Keratinocyte (primary cell): ENCODE data around the gene POLK. TPM values are rescaled to one million over a fixed set of nuclear protein-coding genes. Genes with fewer than 3 reads are reported as not detected.

Experiments
- DNase-seq: peaks from one replicate; pipeline ENCODE4 v3.0.0-alpha.2; 2011; ENCODE audit warnings: low read depth, missing footprints, low spot score
- FAIRE-seq: peaks from 2 replicates; lab custom pipeline; 2011; peaks lifted over from hg19 to GRCh38; lab: Jason Lieb, UNC
- H2AFZ ChIP-seq: 2 replicates; pipeline ENCODE4 v1.6.0; 2012; ENCODE audit warnings: low read length, control low read depth, inconsistent platforms; ENCODE audit not compliant: control insufficient read depth
- H3K27ac ChIP-seq: 2 replicates; pipeline ENCODE4 v1.5.1; 2011; ENCODE audit warnings: low read length; ENCODE audit not compliant: control insufficient read depth, insufficient read depth
- H3K27me3 ChIP-seq: 3 replicates; pipeline ENCODE4 v1.6.0; 2011; ENCODE audit warnings: low read length; ENCODE audit not compliant: control insufficient read depth, insufficient read depth; ENCODE audit errors: extremely low read depth
- H3K36me3 ChIP-seq, 2 experiments: 2 replicates in 1 of 2; 3 replicates in 1 of 2; pipeline ENCODE4 v1.5.1; 2011; ENCODE audit warnings: low read length in 2 of 2, mild to moderate bottlenecking in 1 of 2; ENCODE audit not compliant: control insufficient read depth in 2 of 2, insufficient read depth in 2 of 2; ENCODE audit errors: extremely low read depth in 1 of 2
- H3K4me1 ChIP-seq: 3 replicates; pipeline ENCODE4 v1.5.1; 2011; ENCODE audit warnings: low read length; ENCODE audit not compliant: control insufficient read depth, insufficient read depth; ENCODE audit errors: extremely low read depth
- H3K4me2 ChIP-seq: 3 replicates; pipeline ENCODE4 v1.6.0; 2011; ENCODE audit warnings: low read depth, low read length; ENCODE audit not compliant: control insufficient read depth, insufficient read depth; ENCODE audit errors: extremely low read depth
- H3K4me3 ChIP-seq, 3 experiments: fragments of 200-600 bp in 1 of 3; sonication (generic) in 1 of 3; 2 replicates in 2 of 3; 3 replicates in 1 of 3; pipeline ENCODE4 v1.5.1; 2011 to 2016; ENCODE audit warnings: low read length in 3 of 3, mild to moderate bottlenecking in 3 of 3, control low read depth in 2 of 3, inconsistent platforms in 1 of 3, low read depth in 1 of 3, mixed read lengths in 1 of 3, mixed run types in 1 of 3, moderate library complexity in 1 of 3; ENCODE audit not compliant: control insufficient read depth in 2 of 3, insufficient read depth in 2 of 3; ENCODE audit errors: extremely low read depth in 1 of 3
- H3K79me2 ChIP-seq: 2 replicates; pipeline ENCODE4 v1.6.0; 2012; ENCODE audit warnings: low read length; ENCODE audit not compliant: control insufficient read depth, insufficient read depth
- H3K9ac ChIP-seq: 3 replicates; pipeline ENCODE4 v1.6.0; 2011; ENCODE audit warnings: low read length; ENCODE audit not compliant: control insufficient read depth, insufficient read depth; ENCODE audit errors: extremely low read depth
- H3K9me1 ChIP-seq: 3 replicates; pipeline ENCODE4 v1.6.0; 2011; ENCODE audit warnings: low read length; ENCODE audit not compliant: control insufficient read depth, insufficient read depth; ENCODE audit errors: extremely low read depth
- H3K9me3 ChIP-seq: 2 replicates; pipeline ENCODE4 v1.5.1; 2012; ENCODE audit warnings: low read depth, low read length; ENCODE audit not compliant: control insufficient read depth
- H4K20me1 ChIP-seq: 3 replicates; pipeline ENCODE4 v1.6.0; 2011; ENCODE audit warnings: low read length; ENCODE audit not compliant: control insufficient read depth, insufficient read depth; ENCODE audit errors: extremely low read depth
- EZH2 ChIP-seq: IDR thresholded peaks from one replicate; pipeline ENCODE4 v1.6.1; 2012; ENCODE audit warnings: inconsistent platforms, mild to moderate bottlenecking, low read length, moderate library complexity
- dilution Hi-C: fragments of 300-500 bp; cut with MboI; formaldehyde crosslinking; loops from one replicate; pipeline ENCODE4 v1.7.0; 2020; ENCODE audit warnings: low sequenced_read_pairs; ENCODE audit not compliant: extremely low pct_ligation_motif_present
- polyA plus RNA-seq, 5 experiments: library from polyadenylated mRNA; depleted of rRNA in 3 of 5; stranded (reverse) in 3 of 5; stranded (forward) in 1 of 5; unstranded in 1 of 5; fragments of >200 nt; gene quantifications; 1 replicate in 1 of 5; 2 replicates in 3 of 5; 3 replicates in 1 of 5; pipeline versions ENCODE4 v1.2.1 to v1.2.3, GENCODE V29; 2011 to 2012; ENCODE audit warnings: missing spikeins in 2 of 5, low read depth in 1 of 5, low replicate concordance in 1 of 5
- TF ChIP-seq, protein P1 (sequence below), 3 experiments: IDR thresholded peaks in 1 of 3; conservative IDR thresholded peaks in 1 of 3; optimal IDR thresholded peaks in 1 of 3; 2 replicates in 2 of 3; 3 replicates in 1 of 3; pipeline versions ENCODE3 to v1.5.1; 2011; ENCODE audit warnings: low read length in 3 of 3, mild to moderate bottlenecking in 3 of 3, moderate library complexity in 2 of 3, control low read depth in 1 of 3, inconsistent platforms in 1 of 3; ENCODE audit not compliant: insufficient read depth in 2 of 3; ENCODE audit errors: extremely low read depth in 1 of 3

POLK gene
- polyA plus RNA-seq, 1 donor (not counting 4 experiments of a cell fraction or from before 2014, with no cell fraction given) = 25.8 TPM

DNA sequence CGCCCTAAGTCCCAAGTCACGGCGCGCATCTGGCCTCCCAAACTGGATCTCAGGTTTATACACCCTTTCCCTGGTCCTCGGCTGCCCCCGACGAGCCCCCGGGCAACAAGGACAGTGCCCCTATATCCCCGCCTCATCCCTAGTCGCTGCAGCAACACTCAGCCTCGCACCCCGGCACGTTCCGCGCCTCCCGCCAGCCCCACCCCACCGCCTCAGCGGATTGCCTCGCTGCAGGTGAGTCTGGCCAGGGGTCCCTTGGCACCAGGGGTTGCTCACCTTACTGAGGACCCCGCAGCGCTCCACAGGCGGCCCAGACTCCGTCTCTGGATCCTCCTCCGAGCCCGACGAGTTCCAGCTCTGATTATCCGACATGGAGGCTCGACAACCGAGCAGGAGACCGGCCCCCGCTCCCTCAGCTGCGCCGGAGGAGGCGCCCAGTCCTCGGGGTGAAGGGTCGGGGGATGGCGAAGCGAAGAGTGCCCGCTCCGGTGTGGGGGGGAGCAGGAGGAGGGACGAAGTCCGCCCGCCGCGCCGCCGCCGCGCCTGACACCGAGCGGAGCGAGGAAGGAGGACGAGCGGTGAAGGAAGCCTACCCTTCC is 756 bp upstream of the POLK start:
- peak overlapping the region; percentile 43 for H3K27ac ChIP-seq
- no peaks in the 10 kb centered on the region for H3K9me3 ChIP-seq
- DNase-seq (no peak), FAIRE-seq (no peak)
- H3K27me3 ChIP-seq = no peaks in the 10 kb centered on the region
- peak overlapping the region; percentile 90 for H3K9ac ChIP-seq
- H3K36me3 ChIP-seq = no peaks in the 10 kb centered on the region
- peaks cover 90% of the 10 kb centered on the region for H3K79me2 ChIP-seq
- H3K4me1 ChIP-seq = peaks cover 20% of the 10 kb centered on the region
- peak overlapping the region; percentile 88 for H2AFZ ChIP-seq
- H3K4me3 ChIP-seq = peak overlapping the region; percentile 76 to 97 (median 96)
- H3K9me1 ChIP-seq = no peaks in the 10 kb centered on the region
- dilution Hi-C loops = no loop called here
- H4K20me1 ChIP-seq = no peaks in the 10 kb centered on the region
- H3K4me2 ChIP-seq = peak overlapping the region; percentile 89
- TF ChIP-seq EZH2 = no peak
- TF ChIP-seq, protein P1, sequence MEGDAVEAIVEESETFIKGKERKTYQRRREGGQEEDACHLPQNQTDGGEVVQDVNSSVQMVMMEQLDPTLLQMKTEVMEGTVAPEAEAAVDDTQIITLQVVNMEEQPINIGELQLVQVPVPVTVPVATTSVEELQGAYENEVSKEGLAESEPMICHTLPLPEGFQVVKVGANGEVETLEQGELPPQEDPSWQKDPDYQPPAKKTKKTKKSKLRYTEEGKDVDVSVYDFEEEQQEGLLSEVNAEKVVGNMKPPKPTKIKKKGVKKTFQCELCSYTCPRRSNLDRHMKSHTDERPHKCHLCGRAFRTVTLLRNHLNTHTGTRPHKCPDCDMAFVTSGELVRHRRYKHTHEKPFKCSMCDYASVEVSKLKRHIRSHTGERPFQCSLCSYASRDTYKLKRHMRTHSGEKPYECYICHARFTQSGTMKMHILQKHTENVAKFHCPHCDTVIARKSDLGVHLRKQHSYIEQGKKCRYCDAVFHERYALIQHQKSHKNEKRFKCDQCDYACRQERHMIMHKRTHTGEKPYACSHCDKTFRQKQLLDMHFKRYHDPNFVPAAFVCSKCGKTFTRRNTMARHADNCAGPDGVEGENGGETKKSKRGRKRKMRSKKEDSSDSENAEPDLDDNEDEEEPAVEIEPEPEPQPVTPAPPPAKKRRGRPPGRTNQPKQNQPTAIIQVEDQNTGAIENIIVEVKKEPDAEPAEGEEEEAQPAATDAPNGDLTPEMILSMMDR (optimal IDR thresholded peaks at IDR 0.05 in 1 of 3, IDR thresholded peaks at IDR 0.05 in 1 of 3, conservative IDR thresholded peaks at IDR 0.05 in 1 of 3; ENCODE audit: extremely low read depth in 1 of 3, insufficient read depth in 2 of 3, low read length in 3 of 3) = no peak

DNA sequence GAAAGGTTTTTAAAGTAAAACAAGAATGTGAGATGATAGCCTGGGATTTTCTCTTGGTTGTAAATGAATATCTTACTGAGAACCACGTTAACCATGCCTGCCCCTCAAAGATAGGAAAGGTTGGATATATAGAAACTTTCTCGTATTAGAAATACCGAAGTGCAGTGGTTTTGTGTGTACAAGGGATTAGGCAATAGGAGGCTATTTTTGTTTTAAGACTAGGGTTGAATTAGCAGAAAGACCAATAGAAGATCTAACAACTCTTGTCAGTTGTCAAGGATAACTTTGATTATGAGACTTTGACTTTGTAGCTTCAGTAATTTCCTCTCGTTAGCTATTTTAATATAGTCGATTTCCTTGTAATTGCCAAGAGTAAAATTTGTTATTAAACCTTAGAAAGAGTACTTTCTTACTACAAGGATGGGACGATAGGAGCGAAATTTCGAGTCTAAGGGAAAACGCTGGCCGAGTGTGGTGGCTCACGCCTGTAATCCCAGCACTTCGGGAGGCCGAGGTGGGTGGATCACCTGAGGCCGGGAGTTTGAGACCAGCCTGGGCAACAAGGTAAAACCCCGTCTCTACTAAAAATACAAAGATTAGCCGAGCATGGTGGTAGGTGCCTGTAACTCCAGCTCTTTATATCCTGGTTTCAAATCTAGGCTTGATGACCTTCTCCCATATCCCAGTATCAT is 838 bp downstream of the POLK start:
- H3K4me3 ChIP-seq = peak overlapping the region; percentile 96 to 98 (median 97)
- no peaks in the 10 kb centered on the region for H3K36me3 ChIP-seq
- peak overlapping the region; percentile 94 for H3K4me2 ChIP-seq
- peak overlapping the region; percentile 90 for H3K27ac ChIP-seq
- DNase-seq (no peak), FAIRE-seq (no peak)
- dilution Hi-C loops = no loop called here
- no peaks in the 10 kb centered on the region for H3K27me3 ChIP-seq
- H3K79me2 ChIP-seq = peaks cover 92% of the 10 kb centered on the region
- peak overlapping the region; percentile 98 for H2AFZ ChIP-seq
- no peaks in the 10 kb centered on the region for H3K9me1 ChIP-seq
- no peaks in the 10 kb centered on the region for H4K20me1 ChIP-seq
- H3K9me3 ChIP-seq = no peaks in the 10 kb centered on the region
- H3K9ac ChIP-seq = peak overlapping the region; percentile 90
- TF ChIP-seq EZH2 = no peak
- TF ChIP-seq, protein P1 (optimal IDR thresholded peaks at IDR 0.05 in 1 of 3, IDR thresholded peaks at IDR 0.05 in 1 of 3, conservative IDR thresholded peaks at IDR 0.05 in 1 of 3; ENCODE audit: extremely low read depth in 1 of 3, insufficient read depth in 2 of 3, low read length in 3 of 3) = no peak
- H3K4me1 ChIP-seq = peaks cover 20% of the 10 kb centered on the region
